ENCODE data around the gene DLG5.

Gene DLG5

DNA sequence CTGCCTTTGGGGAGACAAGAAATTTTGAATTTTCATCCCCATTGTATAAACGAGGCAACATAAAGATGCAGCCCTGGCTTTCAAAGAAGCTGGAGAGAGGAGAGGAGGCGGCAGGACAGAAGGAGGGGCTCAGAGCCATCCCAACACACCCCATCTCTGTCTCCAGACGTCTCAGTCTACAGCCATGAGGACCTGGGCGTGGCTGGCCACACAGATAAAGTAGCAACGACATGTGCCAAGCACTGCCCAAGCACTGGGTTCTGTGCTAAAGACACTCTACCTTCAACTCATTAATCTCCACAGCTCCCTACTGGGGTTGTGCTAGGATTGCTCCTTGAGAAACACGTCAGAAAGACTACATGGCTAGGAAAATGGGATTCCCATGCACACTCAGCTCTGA, 65.2 kb downstream of the DLG5 start:
- no peak overlapping the region for H3K4me3 ChIP-seq (ENCODE audit: control insufficient read depth, low read depth, low read length)
- no peak for TF ChIP-seq CTCF (IDR thresholded peaks at IDR 0.05; ENCODE audit: control insufficient read depth, insufficient read depth, low read depth, low read length, missing control alignments)
- no peak for DNase-seq (ENCODE audit: low read depth)

DNA sequence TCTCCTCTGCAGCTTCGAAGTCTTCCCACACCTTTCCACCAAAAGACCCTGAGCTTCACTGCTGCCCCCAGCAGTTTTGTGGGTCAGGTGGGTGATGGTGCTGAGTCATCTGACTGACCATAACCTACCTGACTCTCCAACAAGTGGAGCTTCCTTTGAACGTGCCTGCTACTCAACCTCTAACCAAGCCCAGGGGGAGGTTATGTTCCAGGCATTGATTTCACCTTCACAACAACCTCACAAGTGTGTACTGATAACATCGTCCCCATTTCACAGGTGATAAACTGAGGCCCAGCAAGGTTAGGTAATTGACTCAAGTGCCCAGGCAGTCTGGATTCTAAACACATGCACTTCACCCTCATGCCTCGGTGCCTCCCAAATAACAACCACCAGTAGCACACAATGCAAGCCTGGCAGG, 66.7 kb downstream of the DLG5 start:
- DNase-seq (ENCODE audit: low read depth), result no peak
- no peak overlapping the region for H3K4me3 ChIP-seq (ENCODE audit: control insufficient read depth, low read depth, low read length)
- TF ChIP-seq CTCF (IDR thresholded peaks at IDR 0.05; ENCODE audit: control insufficient read depth, insufficient read depth, low read depth, low read length, missing control alignments), result no peak

GRCh38 chr10:77859200-77859864, 67.2 kb downstream of the DLG5 start:
- H3K4me3 ChIP-seq (ENCODE audit: control insufficient read depth, low read depth, low read length), result no peak overlapping the region
- TF ChIP-seq CTCF (IDR thresholded peaks at IDR 0.05; ENCODE audit: control insufficient read depth, insufficient read depth, low read depth, low read length, missing control alignments), result no peak
- no peak for DNase-seq (ENCODE audit: low read depth)

DNA sequence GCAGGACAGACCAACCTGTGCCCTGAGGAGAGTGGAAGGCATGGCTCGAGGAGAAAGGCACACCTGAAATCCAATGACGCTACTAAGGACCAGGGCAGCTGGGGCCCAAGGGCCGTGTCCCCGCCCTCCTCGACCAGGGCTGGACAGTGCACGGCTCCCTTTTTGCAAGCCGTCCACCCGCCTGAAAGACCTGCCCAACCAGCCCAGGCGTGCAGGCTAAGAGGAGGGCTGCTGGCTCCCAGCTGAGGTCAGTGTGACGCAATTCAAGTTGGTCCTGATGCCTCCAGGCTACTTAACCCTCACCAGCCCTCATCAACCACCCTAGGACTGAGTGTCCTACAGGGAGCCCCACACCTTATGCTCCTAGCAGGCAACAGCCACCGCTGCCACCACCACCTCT, 69.3 kb downstream of the DLG5 start:
- no peak overlapping the region for H3K4me3 ChIP-seq (ENCODE audit: control insufficient read depth, low read depth, low read length)
- DNase-seq (ENCODE audit: low read depth), result no peak
- no peak for TF ChIP-seq CTCF (IDR thresholded peaks at IDR 0.05; ENCODE audit: control insufficient read depth, insufficient read depth, low read depth, low read length, missing control alignments)

DNA sequence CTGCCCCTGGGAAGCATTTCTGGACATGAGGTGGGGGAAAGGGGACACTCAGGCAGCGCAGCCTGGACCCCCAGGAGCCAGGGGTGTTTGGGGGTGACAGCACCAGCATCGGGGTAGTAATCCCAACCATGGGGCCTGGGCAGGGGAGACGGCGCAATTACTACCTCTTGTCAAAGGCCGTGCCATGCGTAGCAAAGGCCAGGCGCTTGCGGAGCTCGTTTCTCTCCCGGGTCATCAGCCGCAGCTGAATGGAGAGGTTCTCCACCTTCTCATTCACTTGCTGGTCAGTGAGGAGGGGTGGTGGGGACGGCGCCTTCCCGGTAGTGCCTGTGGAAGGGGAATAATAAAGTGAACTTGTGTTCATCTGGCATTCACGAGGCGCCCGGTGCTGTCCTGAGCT, 70.0 kb downstream of the DLG5 start:
- no peak overlapping the region for H3K4me3 ChIP-seq (ENCODE audit: control insufficient read depth, low read depth, low read length)
- TF ChIP-seq CTCF (IDR thresholded peaks at IDR 0.05; ENCODE audit: control insufficient read depth, insufficient read depth, low read depth, low read length, missing control alignments), result no peak
- no peak for DNase-seq (ENCODE audit: low read depth)

- no peak overlapping the region for H3K4me3 ChIP-seq (ENCODE audit: control insufficient read depth, low read depth, low read length)
- DNase-seq (ENCODE audit: low read depth), result no peak
- no peak for TF ChIP-seq CTCF (IDR thresholded peaks at IDR 0.05; ENCODE audit: control insufficient read depth, insufficient read depth, low read depth, low read length, missing control alignments)
Observed at GRCh38 chr10:77855404-77856155, 71.0 kb downstream of the DLG5 start.
